NT2/D1 (cell line): ENCODE measurements around the gene PCDHA7.

Experiments
- SUZ12 ChIP-seq: IDR thresholded peaks from 2 replicates; pipeline ENCODE4 v1.6.1; 2011; ENCODE audit not compliant: insufficient read length, insufficient read depth; ENCODE audit errors: extremely low read depth
- YY1 ChIP-seq: IDR thresholded peaks from 2 replicates; pipeline ENCODE4 v1.6.1; 2011; ENCODE audit not compliant: insufficient read length, insufficient read depth
- ZNF274 ChIP-seq: IDR thresholded peaks from 2 replicates; pipeline ENCODE4 v1.6.1; 2011; ENCODE audit warnings: mild to moderate bottlenecking, low read depth, low read length

GRCh38 chr5:140833993-140834392 is at the start of gene PCDHA7:
- TF ChIP-seq YY1 (no peak), ZNF274 (no peak), SUZ12 (no peak)
